ENCODE measurements around the gene BRD2.

DNA sequence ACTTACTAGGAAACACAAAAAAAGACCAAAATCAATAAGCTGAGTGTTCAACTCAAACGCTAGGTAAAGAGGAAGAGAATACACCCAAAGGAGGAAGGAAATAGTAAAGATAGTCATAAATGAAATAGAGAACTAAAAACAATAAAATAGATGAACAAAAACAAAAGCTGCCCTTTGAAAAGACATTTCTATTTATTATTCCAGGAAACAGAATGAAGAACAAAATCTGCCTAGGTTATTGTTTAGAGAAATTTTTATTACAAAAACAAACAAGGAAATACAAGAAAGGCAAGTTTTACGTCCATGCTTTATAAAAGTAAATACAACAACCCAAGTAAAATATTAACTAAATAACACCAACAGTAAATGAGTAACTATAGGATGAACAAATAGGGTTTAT, 47.7 kb upstream of the BRD2 start:
- TF ChIP-seq, protein P1, sequence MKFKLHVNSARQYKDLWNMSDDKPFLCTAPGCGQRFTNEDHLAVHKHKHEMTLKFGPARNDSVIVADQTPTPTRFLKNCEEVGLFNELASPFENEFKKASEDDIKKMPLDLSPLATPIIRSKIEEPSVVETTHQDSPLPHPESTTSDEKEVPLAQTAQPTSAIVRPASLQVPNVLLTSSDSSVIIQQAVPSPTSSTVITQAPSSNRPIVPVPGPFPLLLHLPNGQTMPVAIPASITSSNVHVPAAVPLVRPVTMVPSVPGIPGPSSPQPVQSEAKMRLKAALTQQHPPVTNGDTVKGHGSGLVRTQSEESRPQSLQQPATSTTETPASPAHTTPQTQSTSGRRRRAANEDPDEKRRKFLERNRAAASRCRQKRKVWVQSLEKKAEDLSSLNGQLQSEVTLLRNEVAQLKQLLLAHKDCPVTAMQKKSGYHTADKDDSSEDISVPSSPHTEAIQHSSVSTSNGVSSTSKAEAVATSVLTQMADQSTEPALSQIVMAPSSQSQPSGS (CRISPR knock-in tag; IDR thresholded peaks at IDR 0.05; ENCODE audit: borderline replicate concordance, low read depth), result no peak
- TF ChIP-seq, protein P2, sequence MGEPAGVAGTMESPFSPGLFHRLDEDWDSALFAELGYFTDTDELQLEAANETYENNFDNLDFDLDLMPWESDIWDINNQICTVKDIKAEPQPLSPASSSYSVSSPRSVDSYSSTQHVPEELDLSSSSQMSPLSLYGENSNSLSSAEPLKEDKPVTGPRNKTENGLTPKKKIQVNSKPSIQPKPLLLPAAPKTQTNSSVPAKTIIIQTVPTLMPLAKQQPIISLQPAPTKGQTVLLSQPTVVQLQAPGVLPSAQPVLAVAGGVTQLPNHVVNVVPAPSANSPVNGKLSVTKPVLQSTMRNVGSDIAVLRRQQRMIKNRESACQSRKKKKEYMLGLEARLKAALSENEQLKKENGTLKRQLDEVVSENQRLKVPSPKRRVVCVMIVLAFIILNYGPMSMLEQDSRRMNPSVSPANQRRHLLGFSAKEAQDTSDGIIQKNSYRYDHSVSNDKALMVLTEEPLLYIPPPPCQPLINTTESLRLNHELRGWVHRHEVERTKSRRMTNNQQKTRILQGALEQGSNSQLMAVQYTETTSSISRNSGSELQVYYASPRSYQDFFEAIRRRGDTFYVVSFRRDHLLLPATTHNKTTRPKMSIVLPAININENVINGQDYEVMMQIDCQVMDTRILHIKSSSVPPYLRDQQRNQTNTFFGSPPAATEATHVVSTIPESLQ (CRISPR knock-in tag; IDR thresholded peaks at IDR 0.05), result no peak
- TF ChIP-seq, protein P3, sequence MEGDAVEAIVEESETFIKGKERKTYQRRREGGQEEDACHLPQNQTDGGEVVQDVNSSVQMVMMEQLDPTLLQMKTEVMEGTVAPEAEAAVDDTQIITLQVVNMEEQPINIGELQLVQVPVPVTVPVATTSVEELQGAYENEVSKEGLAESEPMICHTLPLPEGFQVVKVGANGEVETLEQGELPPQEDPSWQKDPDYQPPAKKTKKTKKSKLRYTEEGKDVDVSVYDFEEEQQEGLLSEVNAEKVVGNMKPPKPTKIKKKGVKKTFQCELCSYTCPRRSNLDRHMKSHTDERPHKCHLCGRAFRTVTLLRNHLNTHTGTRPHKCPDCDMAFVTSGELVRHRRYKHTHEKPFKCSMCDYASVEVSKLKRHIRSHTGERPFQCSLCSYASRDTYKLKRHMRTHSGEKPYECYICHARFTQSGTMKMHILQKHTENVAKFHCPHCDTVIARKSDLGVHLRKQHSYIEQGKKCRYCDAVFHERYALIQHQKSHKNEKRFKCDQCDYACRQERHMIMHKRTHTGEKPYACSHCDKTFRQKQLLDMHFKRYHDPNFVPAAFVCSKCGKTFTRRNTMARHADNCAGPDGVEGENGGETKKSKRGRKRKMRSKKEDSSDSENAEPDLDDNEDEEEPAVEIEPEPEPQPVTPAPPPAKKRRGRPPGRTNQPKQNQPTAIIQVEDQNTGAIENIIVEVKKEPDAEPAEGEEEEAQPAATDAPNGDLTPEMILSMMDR (IDR thresholded peaks at IDR 0.05), result no peak
- TF ChIP-seq, protein P4, sequence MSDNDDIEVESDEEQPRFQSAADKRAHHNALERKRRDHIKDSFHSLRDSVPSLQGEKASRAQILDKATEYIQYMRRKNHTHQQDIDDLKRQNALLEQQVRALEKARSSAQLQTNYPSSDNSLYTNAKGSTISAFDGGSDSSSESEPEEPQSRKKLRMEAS (CRISPR knock-in tag; IDR thresholded peaks at IDR 0.05), result no peak

All from WTC11 (cell line).